ENCODE results near the gene GRAMD2B.

- TF ChIP-seq CTCF (IDR thresholded peaks at IDR 0.05): no peak
- no peak for TF ChIP-seq POLR2A (IDR thresholded peaks at IDR 0.05)
- TF ChIP-seq EP300 (IDR thresholded peaks at IDR 0.05): no peak
Measured at GRCh38 chr5:126469536-126470316, 46.5 kb downstream of the GRAMD2B start.
